ENCODE results near the gene CUL1. TPM values are rescaled to one million over a fixed set of nuclear protein-coding genes. Genes with fewer than 3 reads are reported as not detected.

The CUL1 gene
- 35.2 and 36.7 TPM in 2 replicates for total RNA-seq

DNA sequence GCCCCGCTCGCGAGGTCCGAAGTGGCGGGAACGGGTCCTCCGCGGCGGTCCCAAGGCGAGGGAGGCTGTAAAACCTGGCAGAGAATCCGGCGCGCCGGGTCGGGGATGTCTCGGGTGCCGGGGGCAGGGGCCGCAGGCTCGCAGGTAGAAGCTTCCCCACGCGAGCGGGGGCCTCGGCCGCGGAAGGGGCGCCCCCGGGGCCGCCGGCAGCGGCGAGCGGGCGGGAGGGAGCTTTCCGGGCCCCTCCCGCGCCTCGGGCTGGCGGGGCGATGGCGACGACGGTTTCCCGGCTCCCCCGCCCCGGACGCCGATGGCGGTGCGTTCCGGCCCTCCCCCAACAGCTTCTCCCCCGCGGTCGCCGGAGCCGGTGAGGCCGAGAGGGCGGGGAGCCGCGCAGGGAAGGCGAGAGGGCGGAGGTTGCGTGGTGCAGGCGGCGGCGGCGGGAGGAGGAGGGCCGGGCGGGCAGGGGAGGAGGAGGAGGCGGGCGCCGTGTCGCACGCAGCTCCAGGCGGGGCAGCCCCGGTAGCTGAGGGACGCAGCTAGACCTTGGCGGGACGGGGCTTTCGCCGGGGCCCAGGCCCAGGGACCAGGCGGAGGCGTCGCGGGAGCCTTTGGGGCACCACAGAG is at the start of gene CUL1:
CUL1 (plus strand) TSS at position 507 of the 627 bp plus-strand sequence. CDS start 31,220 bp downstream, outside the sequence.

Other genes starting within 250 kb of the CUL1 start
- gene C7orf33, start 108.1 kb upstream of the CUL1 start, total RNA-seq, result not detected in 2 replicates
- 15.5 and 17.1 TPM in 2 replicates for gene EZH2, start 185.4 kb downstream of the CUL1 start, total RNA-seq